Thyroid gland (tissue), 4 donors: ENCODE data around the gene MYO15A. TPM values are rescaled to one million over a fixed set of nuclear protein-coding genes. Genes with fewer than 3 reads are reported as not detected.

Source experiments
- DNase-seq, 2 donors: peaks; one replicate each; pipeline ENCODE4 v3.0.0-alpha.2; 2019
- H3K27ac ChIP-seq, 3 donors: fragments of 200-600 bp; sonication (generic); 1 replicate in 2 of 3; 2 replicates in 1 of 3; pipeline ENCODE4 v1.5.1; 2016 to 2019; ENCODE audit warnings: mild to moderate bottlenecking in 1 of 3, moderate library complexity in 1 of 3
- H3K27me3 ChIP-seq: fragments of 200-600 bp; sonication (generic); one replicate; pipeline ENCODE4 v1.5.1; 2019
- H3K36me3 ChIP-seq, 2 donors: fragments of 200-600 bp; sonication (generic); one replicate each; pipeline ENCODE4 v1.5.1; 2016 to 2019
- H3K4me1 ChIP-seq, 2 donors: fragments of 200-600 bp; sonication (generic); one replicate each; pipeline ENCODE4 v1.5.1; 2017 to 2019
- H3K4me3 ChIP-seq, 3 donors: fragments of 200-600 bp; sonication (generic); replicated peaks in 1 of 3; 1 replicate in 2 of 3; 2 replicates in 1 of 3; pipeline ENCODE4 v1.5.1; 2016; ENCODE audit warnings: mild to moderate bottlenecking in 1 of 3
- H3K9me3 ChIP-seq: fragments of 200-600 bp; sonication (generic); one replicate; pipeline ENCODE4 v1.5.1; 2017
- CTCF ChIP-seq, 6 experiments: fragments of 200-600 bp in 3 of 6; fragments of 450-650 bp in 3 of 6; sonication (generic) in 3 of 6; IDR thresholded peaks; one replicate each; pipeline ENCODE4 v1.5.1; 2016 to 2019; ENCODE audit warnings: antibody characterized with exemption in 6 of 6, mild to moderate bottlenecking in 2 of 6, inconsistent platforms in 1 of 6, moderate library complexity in 1 of 6
- POLR2A ChIP-seq, 2 donors: fragments of 450-650 bp; IDR thresholded peaks; one replicate each; pipeline ENCODE4 v1.6.1; 2017; ENCODE audit warnings: antibody characterized with exemption in 2 of 2, mild to moderate bottlenecking in 2 of 2, moderate library complexity in 1 of 2
- WGBS, 2 donors: methylation state at CpG; one replicate each; pipeline ENCODE4 v1.1.5; 2017; 5-methylcytosine and 5-hydroxymethylcytosine counted together
- intact Hi-C: fragments of 100-400 bp; cut with DNase I; formaldehyde crosslinking; loops from one replicate; pipeline ENCODE4 v1.15.1; 2023
- total RNA-seq, 4 donors: library from RNA; depleted of rRNA; stranded (reverse); fragments of >200 nt; gene quantifications; one replicate each; pipeline ENCODE4 v1.2.3, GENCODE V29; 2016

The MYO15A gene
- total RNA-seq, 4 donors from 2014 or later = 1.3 to 3.6 (median 1.7) TPM

GRCh38 chr17:18146259-18146658 lies 37.7 kb downstream of the MYO15A start:
- WGBS, 2 donors = 92 to 94% methylated on average over 2 of the region's 2 CpGs
- intact Hi-C loops = loop anchor here (10.0 kb wide), 1 partner anchor 69 kb away; no protein-coding TSS in a partner anchor
- TF ChIP-seq CTCF (IDR thresholded peaks at IDR 0.05) = no peak
- TF ChIP-seq POLR2A (IDR thresholded peaks at IDR 0.05) = no peak
- Histone ChIP-seq H3K4me3 (no peak overlapping the region), H3K4me1 (no peaks in the 10 kb centered on the region), H3K36me3 (no peaks in the 10 kb centered on the region), H3K27ac (no peak overlapping the region), H3K27me3 (no peaks in the 10 kb centered on the region), H3K9me3 (no peaks in the 10 kb centered on the region)
- DNase-seq = no peak

GRCh38 chr17:18146980-18147379 lies 38.4 kb downstream of the MYO15A start:
- Histone ChIP-seq H3K9me3 (no peaks in the 10 kb centered on the region), H3K27ac (no peak overlapping the region), H3K36me3 (no peaks in the 10 kb centered on the region), H3K4me3 (no peak overlapping the region), H3K4me1 (no peaks in the 10 kb centered on the region), H3K27me3 (no peaks in the 10 kb centered on the region)
- TF ChIP-seq CTCF (IDR thresholded peaks at IDR 0.05) (no peak), POLR2A (IDR thresholded peaks at IDR 0.05) (no peak)
- intact Hi-C loops = loop anchor here (10.0 kb wide), 1 partner anchor 68 kb away; no protein-coding TSS in a partner anchor
- 82 to 87% methylated on average over 3 of the region's 3 CpGs for WGBS, 2 donors
- no peak for DNase-seq

DNA sequence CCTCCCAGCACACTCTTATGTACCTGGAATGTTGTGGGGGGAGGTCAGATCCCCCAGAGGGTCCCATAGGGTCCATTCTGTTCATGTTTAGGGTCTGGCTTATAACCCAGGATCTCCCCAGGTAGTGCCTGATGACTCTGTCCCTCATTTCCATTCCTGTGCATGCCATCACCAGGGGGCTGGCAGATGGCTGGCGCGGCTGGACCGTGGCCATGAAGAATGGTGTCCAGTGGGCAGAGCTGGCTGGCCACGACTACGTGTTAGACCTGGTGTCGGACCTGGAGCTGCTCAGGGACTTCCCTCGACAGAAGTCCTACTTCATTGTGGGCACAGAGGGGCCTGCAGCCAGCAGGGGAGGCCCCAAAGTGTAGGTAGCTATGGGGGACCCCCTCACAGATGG lies 40.0 kb downstream of the MYO15A start:
- TF ChIP-seq POLR2A (IDR thresholded peaks at IDR 0.05) = no peak

DNA sequence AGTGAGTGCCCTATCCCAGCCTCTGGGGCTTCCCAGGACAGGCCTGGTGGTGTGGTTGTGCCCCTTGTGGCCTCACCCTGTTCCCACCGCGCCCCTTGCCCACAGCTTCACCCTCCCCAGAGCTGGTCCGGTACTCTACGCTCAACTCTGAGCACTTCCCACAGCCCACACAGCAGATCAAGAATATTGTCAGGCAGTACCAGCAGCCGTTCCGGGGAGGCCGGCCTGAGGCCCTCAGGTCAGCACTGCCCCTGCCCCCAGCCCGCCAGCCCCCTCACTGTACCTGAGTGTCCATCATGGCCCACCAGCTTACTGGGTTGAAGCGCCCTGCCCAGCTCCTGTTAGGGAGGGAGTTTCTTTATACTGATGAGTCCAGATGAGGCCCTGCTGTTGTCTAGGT lies 42.7 kb downstream of the MYO15A start:
- 90 to 98% methylated on average over 7 to 8 of the region's 9 CpGs for WGBS, 2 donors
- Histone ChIP-seq H3K4me3 (no peak overlapping the region), H3K27me3 (no peaks in the 10 kb centered on the region), H3K9me3 (no peaks in the 10 kb centered on the region), H3K4me1 (peaks cover 4 to 11% of the 10 kb centered on the region in 2 donors), H3K36me3 (no peaks in the 10 kb centered on the region), H3K27ac (no peak overlapping the region)
- intact Hi-C loops = no loop called here
- DNase-seq = no peak
- TF ChIP-seq POLR2A (IDR thresholded peaks at IDR 0.05) (no peak), CTCF (IDR thresholded peaks at IDR 0.05) (no peak)

More for the DNA sequence above, 40.0 kb downstream of the MYO15A start:
- Histone ChIP-seq H3K27ac (no peak overlapping the region), H3K9me3 (no peaks in the 10 kb centered on the region), H3K4me1 (peaks cover 4 to 5% of the 10 kb centered on the region in 2 donors), H3K36me3 (no peaks in the 10 kb centered on the region), H3K27me3 (no peaks in the 10 kb centered on the region), H3K4me3 (no peak overlapping the region)
- 89% methylated on average over 7 of the region's 7 CpGs; no CpG with 5 or more reads in 1 of the 2 donors for WGBS, 2 donors
- DNase-seq = no peak
- intact Hi-C loops = loop anchor here (10.0 kb wide), 1 partner anchor 66 kb away; no protein-coding TSS in a partner anchor

DNA sequence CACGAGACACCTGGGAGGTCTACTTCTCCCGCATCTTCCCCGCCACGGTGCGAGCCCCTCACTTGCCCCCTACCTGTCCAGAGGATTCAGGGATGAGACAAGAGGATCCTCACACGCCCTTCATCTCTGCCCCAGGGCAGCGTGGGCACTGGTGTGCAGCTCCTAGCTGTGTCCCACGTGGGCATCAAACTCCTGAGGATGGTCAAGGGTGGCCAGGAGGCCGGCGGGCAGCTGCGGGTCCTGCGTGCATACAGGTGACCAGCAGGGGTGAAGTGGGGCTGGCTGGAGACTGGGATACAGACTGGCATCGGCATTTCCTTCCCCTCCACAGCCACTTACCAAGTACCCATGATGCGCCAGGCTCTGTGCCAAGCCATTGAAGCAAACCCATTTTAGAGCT lies 46.6 kb downstream of the MYO15A start:
- intact Hi-C loops = no loop called here
- Histone ChIP-seq H3K27ac (no peak overlapping the region), H3K36me3 (no peaks in the 10 kb centered on the region), H3K9me3 (no peaks in the 10 kb centered on the region), H3K4me1 (peaks cover 8 to 24% of the 10 kb centered on the region in 2 donors), H3K27me3 (no peaks in the 10 kb centered on the region), H3K4me3 (no peak overlapping the region)
- TF ChIP-seq CTCF (IDR thresholded peaks at IDR 0.05) (no peak), POLR2A (IDR thresholded peaks at IDR 0.05) (no peak)
- DNase-seq = no peak
- 91 to 94% methylated on average over 13 to 14 of the region's 14 CpGs for WGBS, 2 donors
